Spinal cord (tissue), 10 donors: ENCODE results near the gene PLCH1. TPM values are rescaled to one million over a fixed set of nuclear protein-coding genes. Genes with fewer than 3 reads are reported as not detected.

Source experiments
- DNase-seq, 6 donors: peaks; one replicate each; pipeline versions ENCODE4 v3.0.0 to v3.0.0-alpha.2; 2013 to 2015; ENCODE audit warnings: low spot score in 6 of 6, low read depth in 4 of 6
- H3K27ac ChIP-seq: one replicate; pipeline ENCODE4 v1.5.1; 2013; ENCODE audit warnings: low read depth, low read length, control low read depth
- H3K27me3 ChIP-seq: one replicate; pipeline ENCODE4 v1.6.1; 2013; ENCODE audit warnings: low read length; ENCODE audit not compliant: control insufficient read depth, insufficient read depth
- H3K36me3 ChIP-seq: one replicate; pipeline ENCODE4 v1.6.1; 2013; ENCODE audit warnings: low read length; ENCODE audit not compliant: control insufficient read depth, insufficient read depth
- H3K4me1 ChIP-seq: one replicate; pipeline ENCODE4 v1.6.1; 2013; ENCODE audit warnings: low read length; ENCODE audit not compliant: control insufficient read depth, insufficient read depth
- H3K4me3 ChIP-seq: one replicate; pipeline ENCODE4 v1.5.1; 2013; ENCODE audit warnings: low read depth, low read length, control low read depth
- H3K9me3 ChIP-seq: one replicate; pipeline ENCODE4 v1.6.1; 2013; ENCODE audit warnings: low read length; ENCODE audit not compliant: control insufficient read depth, insufficient read depth
- WGBS: methylation state at CpG from one replicate; pipeline ENCODE4 v1.1.5; 2013; ENCODE audit warnings: missing lambda C conversion rate; ENCODE audit not compliant: insufficient coverage; 5-methylcytosine and 5-hydroxymethylcytosine counted together
- polyA plus RNA-seq, 2 donors: library from polyadenylated mRNA; unstranded; fragments of 120-200 nt; gene quantifications; one replicate each; pipeline ENCODE4 v1.2.1, GENCODE V29; 2013; ENCODE audit not compliant: insufficient read length in 2 of 2
- total RNA-seq, 2 donors: library from RNA; depleted of rRNA in 1 of 2; stranded (reverse); fragments of 120-200 nt in 1 of 2; fragments of >200 nt in 1 of 2; gene quantifications; one replicate each; pipeline versions ENCODE4 v1.2.3 to v1.2.4, GENCODE V29; 2013 to 2014
- donor health status: healthy.

PLCH1 gene
- total and polyA plus RNA-seq, 4 donors = 10.2 to 20.6 (median 12.9) TPM

DNA sequence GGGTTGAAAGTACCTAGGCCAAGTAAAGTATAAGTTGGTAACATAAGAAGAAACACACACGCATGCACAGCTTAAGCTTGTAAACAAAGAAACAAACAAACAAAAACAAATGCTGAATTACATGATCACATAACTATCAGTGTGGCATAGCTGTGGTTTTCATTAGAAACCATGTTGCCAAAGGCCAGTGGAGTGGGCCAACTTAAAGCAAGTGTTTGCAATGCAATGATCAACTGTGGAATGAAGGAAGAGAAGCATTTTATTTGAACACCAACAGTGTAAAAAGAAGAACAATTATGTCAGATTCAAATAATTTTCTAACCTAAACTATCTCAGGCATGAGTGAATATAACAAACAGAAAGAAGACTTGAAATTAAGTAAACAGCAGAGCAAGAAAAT, 252.0 kb downstream of the PLCH1 start:
- WGBS = no CpG with 5 or more reads among the region's 1 CpG
- no peak for DNase-seq
- no peak overlapping the region for H3K4me3 ChIP-seq
- no peaks in the 10 kb centered on the region for H3K9me3 ChIP-seq
- no peaks in the 10 kb centered on the region for H3K4me1 ChIP-seq
- H3K27me3 ChIP-seq = no peaks in the 10 kb centered on the region
- H3K27ac ChIP-seq = no peak overlapping the region
- H3K36me3 ChIP-seq = no peaks in the 10 kb centered on the region

DNA sequence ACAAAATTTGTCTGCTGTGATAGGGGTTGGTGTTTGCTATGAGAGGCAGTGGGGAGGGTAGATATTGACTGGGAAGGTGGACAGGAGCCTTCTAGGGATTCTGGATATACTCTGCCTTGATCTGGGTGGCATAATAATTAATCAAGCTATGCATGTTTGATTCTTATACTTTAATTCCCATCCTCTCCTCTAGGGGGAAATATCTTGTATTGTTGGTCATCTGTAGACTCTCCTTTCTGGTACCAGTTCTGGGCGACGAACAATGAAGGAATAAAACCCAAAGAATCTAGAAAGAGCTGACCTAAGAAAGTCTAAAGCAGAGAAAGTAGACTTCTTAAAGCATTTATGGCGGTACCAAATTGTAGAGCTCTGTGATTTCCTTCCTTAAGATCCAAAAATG, 253.2 kb downstream of the PLCH1 start:
- Histone ChIP-seq H3K36me3 (no peaks in the 10 kb centered on the region), H3K4me3 (no peak overlapping the region), H3K27ac (no peak overlapping the region), H3K9me3 (no peaks in the 10 kb centered on the region), H3K4me1 (no peaks in the 10 kb centered on the region), H3K27me3 (no peaks in the 10 kb centered on the region)
- 100% methylated on average over 2 of the region's 3 CpGs for WGBS
- DNase-seq = no peak

DNA sequence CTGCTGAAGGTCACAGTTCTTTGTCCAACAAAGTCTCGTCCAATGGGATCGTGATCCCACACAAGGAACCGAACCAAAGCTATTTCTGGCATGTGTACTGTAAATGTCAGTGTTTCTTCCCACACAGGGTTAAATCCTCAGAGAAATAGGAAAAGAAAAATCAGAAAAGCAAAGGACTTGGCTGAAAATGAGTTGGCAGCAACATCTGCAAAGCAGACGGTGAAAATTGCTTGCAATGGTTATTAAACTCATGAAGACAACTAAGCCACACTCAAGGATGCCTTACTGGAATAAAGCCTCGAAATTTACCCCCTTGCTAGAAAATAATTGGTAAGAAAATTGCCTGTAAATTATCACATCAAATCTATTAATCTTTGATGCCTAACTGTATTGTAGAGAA, 256.2 kb downstream of the PLCH1 start:
- WGBS = 100% methylated on average over 1 of the region's 5 CpGs
- Histone ChIP-seq H3K27me3 (no peaks in the 10 kb centered on the region), H3K27ac (no peak overlapping the region), H3K9me3 (no peaks in the 10 kb centered on the region), H3K36me3 (no peaks in the 10 kb centered on the region), H3K4me3 (no peak overlapping the region), H3K4me1 (no peaks in the 10 kb centered on the region)
- peak in 1 of 6 donors; percentile 25 for DNase-seq

DNA sequence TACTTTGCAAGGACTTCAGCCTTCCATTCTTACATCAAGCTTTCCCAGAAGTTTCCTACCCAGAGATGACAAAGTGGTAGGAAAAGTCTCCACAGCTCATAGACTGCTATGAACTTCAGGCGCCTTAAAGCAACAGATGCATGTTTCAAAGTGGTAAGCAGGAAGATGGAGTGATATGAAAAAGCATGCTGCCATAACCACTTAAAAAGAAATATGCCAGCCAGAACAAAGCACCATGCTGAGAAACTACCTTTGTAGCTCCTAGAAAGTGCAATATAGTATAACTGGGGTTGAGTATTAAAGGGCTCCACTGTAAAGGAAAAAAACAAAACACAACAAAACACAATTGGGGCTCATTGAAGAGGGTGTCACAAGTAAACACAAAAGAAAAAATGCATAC, 259.0 kb downstream of the PLCH1 start:
- DNase-seq = no peak
- Histone ChIP-seq H3K27me3 (no peaks in the 10 kb centered on the region), H3K36me3 (no peaks in the 10 kb centered on the region), H3K9me3 (no peaks in the 10 kb centered on the region), H3K4me1 (no peaks in the 10 kb centered on the region), H3K27ac (no peak overlapping the region), H3K4me3 (no peak overlapping the region)
- no CpG with 5 or more reads among the region's 1 CpG for WGBS

DNA sequence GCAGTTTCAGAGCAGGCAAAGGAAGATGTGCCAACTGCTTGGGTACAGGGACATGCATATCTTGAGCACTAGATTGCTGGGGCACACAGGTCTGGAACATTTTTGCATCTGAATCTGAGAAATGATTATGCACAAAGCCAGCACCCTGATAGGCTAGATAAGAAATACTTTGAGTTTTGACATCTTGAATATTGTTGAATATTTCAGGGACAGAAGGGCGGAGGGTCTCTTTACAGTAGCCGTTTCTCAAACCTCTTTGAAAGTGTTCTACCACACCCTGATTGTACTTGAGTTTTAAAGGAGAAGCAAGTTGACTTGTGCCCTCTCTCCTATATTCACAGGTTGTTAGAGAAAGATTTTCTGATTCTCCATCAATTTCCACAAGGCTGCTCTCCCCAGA, 263.3 kb downstream of the PLCH1 start:
- 100% methylated on average over 1 of the region's 2 CpGs for WGBS
- DNase-seq = no peak
- Histone ChIP-seq H3K27ac (no peak overlapping the region), H3K27me3 (no peaks in the 10 kb centered on the region), H3K36me3 (no peaks in the 10 kb centered on the region), H3K4me3 (no peak overlapping the region), H3K9me3 (peaks cover 2% of the 10 kb centered on the region), H3K4me1 (no peaks in the 10 kb centered on the region)

DNA sequence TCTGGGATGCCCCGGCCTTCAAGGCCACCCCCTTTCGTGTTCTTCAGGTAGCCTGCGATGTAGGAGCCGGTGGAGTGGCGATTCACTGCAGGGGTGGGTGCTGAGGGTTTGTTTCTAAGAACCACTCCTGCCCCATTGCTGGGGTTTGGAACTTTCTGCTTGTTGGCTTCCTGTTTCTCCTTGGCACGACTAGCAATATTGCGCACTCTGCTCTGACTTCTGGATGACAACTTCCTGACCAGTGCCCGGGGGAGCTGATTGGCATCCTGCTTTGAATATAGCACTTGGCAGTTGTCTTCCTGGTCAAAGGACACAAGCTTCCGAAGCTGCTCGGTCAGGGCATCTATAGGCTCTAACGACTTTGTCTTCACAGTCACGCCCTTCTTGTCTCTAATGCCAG, 263.8 kb downstream of the PLCH1 start:
- 90% methylated on average over 7 of the region's 12 CpGs for WGBS
- no peak overlapping the region for H3K4me3 ChIP-seq

DNA sequence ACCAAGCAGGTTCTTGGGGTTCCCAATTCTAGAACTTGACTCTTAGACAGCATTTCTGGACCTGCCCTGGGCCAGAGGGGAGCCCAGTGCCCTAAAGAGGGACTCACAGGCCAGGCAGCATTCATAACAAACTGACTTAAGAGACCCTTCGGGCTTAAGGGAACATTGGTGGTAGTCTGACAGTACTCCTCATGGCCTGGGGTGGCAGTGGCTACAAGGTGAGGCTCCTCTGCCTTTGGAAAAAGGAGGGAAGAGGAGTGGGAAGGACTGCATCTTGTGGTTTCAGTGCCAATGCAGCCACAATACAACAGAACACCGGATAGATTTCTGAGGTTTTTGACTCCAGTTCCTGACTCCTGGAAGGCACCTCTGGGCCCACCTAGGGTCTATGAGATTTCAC, 279.2 kb downstream of the PLCH1 start:
- Histone ChIP-seq H3K27me3 (no peaks in the 10 kb centered on the region), H3K27ac (no peak overlapping the region), H3K4me1 (no peaks in the 10 kb centered on the region), H3K9me3 (peaks cover 7% of the 10 kb centered on the region), H3K4me3 (no peak overlapping the region), H3K36me3 (no peaks in the 10 kb centered on the region)
- WGBS = 85% methylated on average over 2 of the region's 2 CpGs
- DNase-seq = no peak

More for the DNA sequence above, 263.8 kb downstream of the PLCH1 start:
- Histone ChIP-seq H3K9me3 (peaks cover 2% of the 10 kb centered on the region), H3K4me1 (no peaks in the 10 kb centered on the region), H3K27me3 (no peaks in the 10 kb centered on the region), H3K27ac (no peak overlapping the region), H3K36me3 (no peaks in the 10 kb centered on the region)
- DNase-seq = no peak

DNA sequence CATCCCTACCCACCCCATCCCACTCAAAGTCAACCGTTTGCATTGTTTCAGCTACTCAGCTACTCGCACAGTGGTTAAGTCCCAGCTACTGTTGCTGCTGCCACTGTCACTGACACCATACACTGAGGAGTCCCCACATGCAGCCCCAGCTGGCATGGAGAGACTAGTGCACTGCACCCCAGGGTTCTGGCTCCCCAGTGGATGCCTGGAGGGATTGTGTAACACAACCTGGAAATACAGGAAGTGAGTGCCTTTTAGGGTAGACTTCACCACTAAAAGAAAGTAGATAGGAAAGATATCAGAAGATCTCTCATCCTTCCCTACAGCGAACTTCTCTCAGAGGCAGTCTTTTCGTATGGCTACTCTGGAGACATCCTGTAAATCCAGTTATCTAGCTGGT, 282.2 kb downstream of the PLCH1 start:
- H3K4me3 ChIP-seq = no peak overlapping the region
- no peaks in the 10 kb centered on the region for H3K36me3 ChIP-seq
- peaks cover 5% of the 10 kb centered on the region for H3K9me3 ChIP-seq
- 67% methylated on average over 1 of the region's 4 CpGs for WGBS
- H3K4me1 ChIP-seq = no peaks in the 10 kb centered on the region
- no peak for DNase-seq
- no peaks in the 10 kb centered on the region for H3K27me3 ChIP-seq
- H3K27ac ChIP-seq = no peak overlapping the region

DNA sequence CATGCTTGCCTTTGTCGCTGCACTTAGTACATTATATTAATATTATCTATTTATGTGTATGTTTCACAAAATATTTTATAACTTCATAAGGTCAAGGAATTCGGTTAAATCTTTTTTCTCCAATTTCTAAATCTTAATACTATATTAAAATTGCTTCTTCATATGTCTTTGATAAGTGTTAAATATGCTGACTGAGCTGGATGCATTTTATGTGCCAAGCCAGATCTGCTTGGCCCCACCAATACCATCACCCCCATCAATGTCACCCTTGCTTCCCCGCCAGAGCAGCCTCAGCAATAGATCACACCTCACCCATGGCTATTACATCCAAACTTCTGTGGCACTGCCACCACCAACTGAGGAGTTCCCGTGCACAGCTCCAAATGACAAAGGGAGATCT, 287.3 kb downstream of the PLCH1 start:
- no peaks in the 10 kb centered on the region for H3K4me1 ChIP-seq
- no peaks in the 10 kb centered on the region for H3K9me3 ChIP-seq
- no peak overlapping the region for H3K4me3 ChIP-seq
- no peaks in the 10 kb centered on the region for H3K27me3 ChIP-seq
- H3K27ac ChIP-seq = no peak overlapping the region
- no peaks in the 10 kb centered on the region for H3K36me3 ChIP-seq
- 100% methylated on average over 2 of the region's 4 CpGs for WGBS
- DNase-seq = no peak

DNA sequence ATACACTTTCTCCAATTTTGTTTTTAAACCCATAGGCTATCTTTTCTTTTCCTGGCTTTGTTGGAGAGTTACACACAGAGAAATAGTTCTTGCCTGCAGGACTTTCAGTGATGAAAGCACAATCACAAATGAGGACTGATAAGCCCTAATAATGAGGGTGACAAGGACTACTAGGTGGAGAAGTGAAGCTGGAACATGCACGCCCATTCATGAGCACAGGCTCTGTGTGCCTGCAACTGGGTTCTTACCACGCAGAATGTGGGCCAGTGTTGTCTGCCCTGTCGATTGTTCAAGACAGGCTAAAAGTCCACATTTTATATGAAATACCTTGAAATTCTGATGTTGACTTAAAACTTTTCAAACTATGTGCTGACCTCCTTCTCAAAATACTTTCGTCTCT, 289.1 kb downstream of the PLCH1 start:
- no peak overlapping the region for H3K4me3 ChIP-seq
- no peak overlapping the region for H3K27ac ChIP-seq
- H3K27me3 ChIP-seq = no peaks in the 10 kb centered on the region
- H3K4me1 ChIP-seq = no peaks in the 10 kb centered on the region
- no peaks in the 10 kb centered on the region for H3K36me3 ChIP-seq
- DNase-seq = no peak
- no peaks in the 10 kb centered on the region for H3K9me3 ChIP-seq
- 100% methylated on average over 3 of the region's 4 CpGs for WGBS
